ENCODE data around the gene PLA2G7. TPM values are rescaled to one million over a fixed set of nuclear protein-coding genes. Genes with fewer than 3 reads are reported as not detected.

The PLA2G7 gene
- total and polyA plus RNA-seq, 2 of the 8 experiments (the other 6 are each of a cell fraction or from before 2014, with no cell fraction given): 1.5 to 2.2 TPM

GRCh38 chr6:46741910-46742309, 6.7 kb upstream of the PLA2G7 start:
- WGBS, 2 experiments (ENCODE audit: extremely low coverage in 1 of 2, insufficient coverage in 1 of 2, insufficient read length in 1 of 2, insufficient replicate concordance in 2 of 2, low coverage in 1 of 2, low lambda C conversion rate in 2 of 2, missing lambda C conversion rate in 1 of 2): 97% methylated on average over 4 of the region's 4 CpGs; no CpG with 5 or more reads in 1 of the 2 experiments

More at GRCh38 chr6:46741910-46742309, 6.7 kb upstream of the PLA2G7 start:
- Histone ChIP-seq H3K14ac (ENCODE audit: insufficient read length) (no peak overlapping the region), H2BK15ac (ENCODE audit: low read length) (no peak overlapping the region), H2AK5ac (ENCODE audit: low read depth, low read length) (no peak overlapping the region), H4K91ac (replicated peaks; ENCODE audit: insufficient read length, low read length) (no peak overlapping the region), H3K36me3 (ENCODE audit: control insufficient read depth in 2 of 4, insufficient read depth in 4 of 4, low read length in 3 of 4) (no peaks in the 10 kb centered on the region), H3K4me1 (replicated peaks in 1 of 4; ENCODE audit: control insufficient read depth in 3 of 4, insufficient read depth in 4 of 4, low read length in 3 of 4) (peaks cover 0 to 3% (median 2%) of the 10 kb centered on the region in 4 experiments; a peak in 4 of 7 replicates), H4K8ac (ENCODE audit: extremely low read depth, insufficient read depth, low read length) (no peak overlapping the region), H3K79me2 (ENCODE audit: control insufficient read depth in 1 of 2, insufficient read depth in 2 of 2, low read length in 2 of 2) (no peaks in the 10 kb centered on the region), H3K27me3 (replicated peaks in 1 of 4; ENCODE audit: control insufficient read depth in 3 of 4, extremely low read depth in 1 of 4, insufficient read depth in 3 of 4, low read length in 3 of 4) (peaks cover 0 to 5% (median 1%) of the 10 kb centered on the region in 4 experiments; a peak in 2 of 7 replicates), H3K23ac (ENCODE audit: insufficient read length) (no peak overlapping the region), H2BK5ac (ENCODE audit: low read depth, low read length) (no peak overlapping the region), H3K18ac (ENCODE audit: extremely low read depth, low read length) (no peak overlapping the region), H2BK20ac (ENCODE audit: low read length) (no peak overlapping the region), H3K79me1 (ENCODE audit: low read depth, low read length) (no peaks in the 10 kb centered on the region), H3K27ac (ENCODE audit: low read depth, low read length) (no peak overlapping the region), H4K5ac (ENCODE audit: insufficient read length, low read depth, low read length) (no peak overlapping the region), H3K9ac (replicated peaks in 1 of 4; ENCODE audit: extremely low read depth in 1 of 4, low read depth in 3 of 4, low read length in 3 of 4) (no peak overlapping the region), H3K4me3 (ENCODE audit: extremely low read depth in 1 of 4, insufficient read depth in 2 of 4, low read depth in 3 of 4, low read length in 4 of 4) (no peak overlapping the region), H3K56ac (replicated peaks; ENCODE audit: insufficient read length, low read depth, low read length) (no peak overlapping the region), H3K9me3 (ENCODE audit: insufficient read depth in 2 of 2, low read depth in 1 of 2, low read length in 1 of 2) (no peaks in the 10 kb centered on the region), H2AFZ (ENCODE audit: low read length) (no peak overlapping the region), H3K4ac (replicated peaks; ENCODE audit: insufficient read length, low read depth, low read length) (no peak overlapping the region), H3K23me2 (ENCODE audit: low read depth, low read length) (no peaks in the 10 kb centered on the region), H4K20me1 (replicated peaks in 1 of 2; ENCODE audit: control insufficient read depth in 1 of 2, insufficient read depth in 2 of 2, low read length in 2 of 2) (no peaks in the 10 kb centered on the region), H3K4me2 (ENCODE audit: insufficient read depth in 1 of 2, low read depth in 2 of 2, low read length in 2 of 2) (no peak overlapping the region), H2BK120ac (replicated peaks; ENCODE audit: low read depth, low read length) (no peak overlapping the region), H2BK12ac (ENCODE audit: low read depth, low read length) (no peak overlapping the region)
- no peak for FAIRE-seq
- CTCF ChIA-PET (ENCODE audit: partially characterized antibody): interaction anchor here (1.4 to 1.9 kb wide), 2 partner anchors 8 to 276 kb away, joined by 4 to 13 read pairs; no protein-coding TSS in a partner anchor
- POLR2A ChIA-PET (ENCODE audit: partially characterized antibody): no interaction called here
- no peak for DNase-seq (ENCODE audit: low read depth in 1 of 2, low spot score in 2 of 2)
- TF ChIP-seq TEAD4 (IDR thresholded peaks at IDR 0.05; ENCODE audit: low read depth, low read length) (no peak), RNF2 (IDR thresholded peaks at IDR 0.05; ENCODE audit: borderline replicate concordance, low read depth, low read length, missing control alignments, poor library complexity, severe bottlenecking) (no peak), POLR2AphosphoS5 (IDR thresholded peaks at IDR 0.05; ENCODE audit: low read depth, low read length) (no peak), SIX5 (IDR thresholded peaks at IDR 0.05; ENCODE audit: low read depth, low read length) (no peak), ASH2L (IDR thresholded peaks at IDR 0.05; ENCODE audit: low read length) (no peak), BRCA1 (IDR thresholded peaks at IDR 0.05; ENCODE audit: low read depth, low read length) (no peak), MAX (IDR thresholded peaks at IDR 0.05) (no peak), POLR2A (IDR thresholded peaks at IDR 0.05; ENCODE audit: control extremely low read depth in 1 of 2, low read depth in 2 of 2, low read length in 2 of 2) (no peak), CBX8 (IDR thresholded peaks at IDR 0.05; ENCODE audit: borderline replicate concordance, low read depth, low read length) (no peak)
- TF ChIP-seq, protein P1, sequence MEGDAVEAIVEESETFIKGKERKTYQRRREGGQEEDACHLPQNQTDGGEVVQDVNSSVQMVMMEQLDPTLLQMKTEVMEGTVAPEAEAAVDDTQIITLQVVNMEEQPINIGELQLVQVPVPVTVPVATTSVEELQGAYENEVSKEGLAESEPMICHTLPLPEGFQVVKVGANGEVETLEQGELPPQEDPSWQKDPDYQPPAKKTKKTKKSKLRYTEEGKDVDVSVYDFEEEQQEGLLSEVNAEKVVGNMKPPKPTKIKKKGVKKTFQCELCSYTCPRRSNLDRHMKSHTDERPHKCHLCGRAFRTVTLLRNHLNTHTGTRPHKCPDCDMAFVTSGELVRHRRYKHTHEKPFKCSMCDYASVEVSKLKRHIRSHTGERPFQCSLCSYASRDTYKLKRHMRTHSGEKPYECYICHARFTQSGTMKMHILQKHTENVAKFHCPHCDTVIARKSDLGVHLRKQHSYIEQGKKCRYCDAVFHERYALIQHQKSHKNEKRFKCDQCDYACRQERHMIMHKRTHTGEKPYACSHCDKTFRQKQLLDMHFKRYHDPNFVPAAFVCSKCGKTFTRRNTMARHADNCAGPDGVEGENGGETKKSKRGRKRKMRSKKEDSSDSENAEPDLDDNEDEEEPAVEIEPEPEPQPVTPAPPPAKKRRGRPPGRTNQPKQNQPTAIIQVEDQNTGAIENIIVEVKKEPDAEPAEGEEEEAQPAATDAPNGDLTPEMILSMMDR (IDR thresholded peaks at IDR 0.05; ENCODE audit: control extremely low read depth in 1 of 3, insufficient read depth in 1 of 3, low read depth in 1 of 3, low read length in 3 of 3): no peak

Data from H1 (cell line).